Measurements from ENCODE around the gene MKRN1. TPM values are rescaled to one million over a fixed set of nuclear protein-coding genes. Genes with fewer than 3 reads are reported as not detected.

The MKRN1 gene
- total RNA-seq, 1 donor from 2014 or later, result 95.7 TPM

DNA sequence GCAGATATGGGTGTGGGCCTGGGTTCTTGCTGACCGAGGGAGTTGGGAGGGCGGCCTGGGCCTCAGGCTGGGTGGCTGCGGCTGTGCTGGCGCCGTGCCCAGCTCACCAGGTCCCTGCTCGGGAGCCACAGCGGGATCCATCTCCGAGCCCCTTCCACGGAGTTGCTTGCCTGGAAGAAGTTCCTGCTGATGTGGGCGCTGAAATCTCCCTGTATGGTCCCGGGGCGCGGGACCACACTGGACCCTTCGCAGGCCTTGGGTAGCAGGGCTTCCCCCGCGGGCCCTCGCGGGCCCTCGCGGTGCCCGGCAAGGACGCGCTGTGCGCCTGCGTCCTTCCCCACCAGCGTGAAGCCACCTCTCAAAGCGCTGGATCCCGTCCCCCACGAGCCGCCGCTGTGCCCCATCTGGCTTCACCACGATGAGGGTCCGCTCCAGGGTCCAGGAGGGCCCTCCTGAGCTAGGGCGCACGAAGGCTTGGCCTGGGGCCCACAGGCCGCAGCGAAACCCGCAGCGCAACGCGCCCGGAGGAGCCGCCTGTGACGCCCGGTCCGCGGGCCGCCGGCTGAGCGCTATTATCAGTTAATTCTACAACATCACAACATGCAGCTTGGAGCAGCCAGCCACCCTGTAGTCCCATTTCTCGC lies 43.9 kb downstream of the MKRN1 start:
- H3K27me3 Mint-ChIP-seq (ENCODE audit: low read depth, unreplicated experiment), result no peaks in the 10 kb centered on the region
- no peaks in the 10 kb centered on the region for H3K9me3 ChIP-seq (ENCODE audit: insufficient read depth, low read depth, low read length)
- H3K9me3 Mint-ChIP-seq (ENCODE audit: unreplicated experiment), result peaks cover 2% of the 10 kb centered on the region
- no peak for DNase-seq (ENCODE audit: low read depth)
- no peak overlapping the region for H3K4me3 Mint-ChIP-seq (ENCODE audit: unreplicated experiment)
- no peak overlapping the region for H3K9ac ChIP-seq (ENCODE audit: low read length)
- no peaks in the 10 kb centered on the region for H3K36me3 Mint-ChIP-seq (ENCODE audit: low read depth, unreplicated experiment)
- no peak overlapping the region for H3K27ac ChIP-seq (ENCODE audit: low read depth, low read length)
- H3K4me1 ChIP-seq (ENCODE audit: insufficient read depth, low read length), result no peaks in the 10 kb centered on the region
- H3K27me3 ChIP-seq (ENCODE audit: insufficient read depth, low read length), result no peaks in the 10 kb centered on the region
- no peak overlapping the region for H2AFZ ChIP-seq (ENCODE audit: low read depth, low read length)
- no peak overlapping the region for H3K4me3 ChIP-seq (ENCODE audit: insufficient read depth, low read depth, low read length)
- H3K79me2 ChIP-seq (ENCODE audit: insufficient read depth, low read length), result no peaks in the 10 kb centered on the region
- no peaks in the 10 kb centered on the region for H4K20me1 ChIP-seq (ENCODE audit: insufficient read depth, low read length)
- TF ChIP-seq, protein P1, sequence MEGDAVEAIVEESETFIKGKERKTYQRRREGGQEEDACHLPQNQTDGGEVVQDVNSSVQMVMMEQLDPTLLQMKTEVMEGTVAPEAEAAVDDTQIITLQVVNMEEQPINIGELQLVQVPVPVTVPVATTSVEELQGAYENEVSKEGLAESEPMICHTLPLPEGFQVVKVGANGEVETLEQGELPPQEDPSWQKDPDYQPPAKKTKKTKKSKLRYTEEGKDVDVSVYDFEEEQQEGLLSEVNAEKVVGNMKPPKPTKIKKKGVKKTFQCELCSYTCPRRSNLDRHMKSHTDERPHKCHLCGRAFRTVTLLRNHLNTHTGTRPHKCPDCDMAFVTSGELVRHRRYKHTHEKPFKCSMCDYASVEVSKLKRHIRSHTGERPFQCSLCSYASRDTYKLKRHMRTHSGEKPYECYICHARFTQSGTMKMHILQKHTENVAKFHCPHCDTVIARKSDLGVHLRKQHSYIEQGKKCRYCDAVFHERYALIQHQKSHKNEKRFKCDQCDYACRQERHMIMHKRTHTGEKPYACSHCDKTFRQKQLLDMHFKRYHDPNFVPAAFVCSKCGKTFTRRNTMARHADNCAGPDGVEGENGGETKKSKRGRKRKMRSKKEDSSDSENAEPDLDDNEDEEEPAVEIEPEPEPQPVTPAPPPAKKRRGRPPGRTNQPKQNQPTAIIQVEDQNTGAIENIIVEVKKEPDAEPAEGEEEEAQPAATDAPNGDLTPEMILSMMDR (IDR thresholded peaks at IDR 0.05; ENCODE audit: insufficient read depth, low read depth, low read length), result no peak
- TF ChIP-seq EZH2 (IDR thresholded peaks at IDR 0.05; ENCODE audit: insufficient read depth, low read length), result no peak
- H3K36me3 ChIP-seq (ENCODE audit: insufficient read depth, low read length), result no peaks in the 10 kb centered on the region
- no peak for FAIRE-seq
- H3K4me2 ChIP-seq (ENCODE audit: low read length), result peak overlapping the region; percentile 19
- no peak overlapping the region for H3K27ac Mint-ChIP-seq (ENCODE audit: unreplicated experiment)
- no peaks in the 10 kb centered on the region for H3K4me1 Mint-ChIP-seq (ENCODE audit: low read depth, unreplicated experiment)

DNA sequence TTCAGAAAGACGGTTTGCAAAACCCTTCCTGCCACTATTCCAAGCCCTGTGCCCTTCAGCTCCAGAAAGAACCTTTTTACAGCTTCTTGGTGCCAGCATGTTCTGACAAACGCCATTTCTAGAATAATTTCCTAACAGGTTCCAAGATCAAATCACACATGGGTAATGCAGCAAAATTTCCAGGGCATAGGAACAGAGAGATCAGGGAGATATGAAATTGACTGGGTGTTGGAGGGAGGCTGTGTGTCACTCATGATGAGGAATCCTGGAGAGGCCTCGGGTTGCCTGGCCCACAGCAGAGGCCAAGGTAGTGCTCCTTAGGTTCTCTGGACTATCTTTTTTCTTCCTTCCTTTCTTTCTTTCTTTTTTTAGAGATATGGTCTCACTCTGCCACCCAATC lies 45.9 kb downstream of the MKRN1 start:
- H3K9me3 Mint-ChIP-seq (ENCODE audit: unreplicated experiment), result peaks cover 5% of the 10 kb centered on the region
- no peaks in the 10 kb centered on the region for H3K4me1 ChIP-seq (ENCODE audit: insufficient read depth, low read length)
- no peaks in the 10 kb centered on the region for H3K9me3 ChIP-seq (ENCODE audit: insufficient read depth, low read depth, low read length)
- no peak overlapping the region for H3K4me3 ChIP-seq (ENCODE audit: insufficient read depth, low read depth, low read length)
- no peak overlapping the region for H3K27ac ChIP-seq (ENCODE audit: low read depth, low read length)
- H3K27me3 ChIP-seq (ENCODE audit: insufficient read depth, low read length), result peaks cover 2% of the 10 kb centered on the region
- no peaks in the 10 kb centered on the region for H3K36me3 Mint-ChIP-seq (ENCODE audit: low read depth, unreplicated experiment)
- H2AFZ ChIP-seq (ENCODE audit: low read depth, low read length), result no peak overlapping the region
- H4K20me1 ChIP-seq (ENCODE audit: insufficient read depth, low read length), result no peaks in the 10 kb centered on the region
- no peak overlapping the region for H3K27ac Mint-ChIP-seq (ENCODE audit: unreplicated experiment)
- DNase-seq (ENCODE audit: low read depth), result no peak
- FAIRE-seq, result no peak
- no peaks in the 10 kb centered on the region for H3K36me3 ChIP-seq (ENCODE audit: insufficient read depth, low read length)
- no peak overlapping the region for H3K4me3 Mint-ChIP-seq (ENCODE audit: unreplicated experiment)
- no peak overlapping the region for H3K4me2 ChIP-seq (ENCODE audit: low read length)
- H3K4me1 Mint-ChIP-seq (ENCODE audit: low read depth, unreplicated experiment), result no peaks in the 10 kb centered on the region
- TF ChIP-seq, protein P1 (IDR thresholded peaks at IDR 0.05; ENCODE audit: insufficient read depth, low read depth, low read length), result no peak
- TF ChIP-seq EZH2 (IDR thresholded peaks at IDR 0.05; ENCODE audit: insufficient read depth, low read length), result no peak
- no peak overlapping the region for H3K9ac ChIP-seq (ENCODE audit: low read length)
- no peaks in the 10 kb centered on the region for H3K79me2 ChIP-seq (ENCODE audit: insufficient read depth, low read length)
- H3K27me3 Mint-ChIP-seq (ENCODE audit: low read depth, unreplicated experiment), result peaks cover 2% of the 10 kb centered on the region

DNA sequence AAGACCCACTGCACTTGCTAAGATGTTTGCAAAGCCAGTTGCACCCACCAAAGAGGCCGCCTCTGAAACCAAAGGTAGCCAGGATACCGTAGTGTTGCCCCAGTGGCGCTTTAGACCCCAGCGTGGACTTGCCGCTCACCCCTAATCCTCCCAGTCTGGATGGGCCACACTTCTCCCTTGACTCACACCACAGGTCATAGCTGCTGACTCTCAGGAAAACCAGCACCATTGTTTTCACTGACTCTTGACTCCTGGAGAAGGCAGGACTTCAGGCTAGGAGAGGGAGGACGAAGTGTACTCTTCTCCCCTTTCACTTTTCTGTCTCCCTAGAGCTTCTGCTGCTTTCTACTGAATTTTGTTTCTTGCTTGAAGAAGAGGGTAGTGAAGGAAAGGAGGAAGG lies 53.2 kb downstream of the MKRN1 start:
- peaks cover 5% of the 10 kb centered on the region for H3K9me3 Mint-ChIP-seq (ENCODE audit: unreplicated experiment)
- no peak for FAIRE-seq
- TF ChIP-seq, protein P1 (IDR thresholded peaks at IDR 0.05; ENCODE audit: insufficient read depth, low read depth, low read length), result no peak
- no peak for TF ChIP-seq EZH2 (IDR thresholded peaks at IDR 0.05; ENCODE audit: insufficient read depth, low read length)
- H3K27ac Mint-ChIP-seq (ENCODE audit: unreplicated experiment), result no peak overlapping the region
- no peaks in the 10 kb centered on the region for H3K36me3 Mint-ChIP-seq (ENCODE audit: low read depth, unreplicated experiment)
- H3K27me3 Mint-ChIP-seq (ENCODE audit: low read depth, unreplicated experiment), result peaks cover 5% of the 10 kb centered on the region
- no peaks in the 10 kb centered on the region for H3K9me3 ChIP-seq (ENCODE audit: insufficient read depth, low read depth, low read length)
- no peak overlapping the region for H3K9ac ChIP-seq (ENCODE audit: low read length)
- no peak overlapping the region for H2AFZ ChIP-seq (ENCODE audit: low read depth, low read length)
- no peak overlapping the region for H3K4me3 Mint-ChIP-seq (ENCODE audit: unreplicated experiment)
- no peaks in the 10 kb centered on the region for H4K20me1 ChIP-seq (ENCODE audit: insufficient read depth, low read length)
- H3K4me2 ChIP-seq (ENCODE audit: low read length), result no peak overlapping the region
- H3K4me1 Mint-ChIP-seq (ENCODE audit: low read depth, unreplicated experiment), result no peaks in the 10 kb centered on the region
- H3K27ac ChIP-seq (ENCODE audit: low read depth, low read length), result no peak overlapping the region
- H3K4me1 ChIP-seq (ENCODE audit: insufficient read depth, low read length), result no peaks in the 10 kb centered on the region
- no peak overlapping the region for H3K4me3 ChIP-seq (ENCODE audit: insufficient read depth, low read depth, low read length)
- H3K36me3 ChIP-seq (ENCODE audit: insufficient read depth, low read length), result no peaks in the 10 kb centered on the region
- DNase-seq (ENCODE audit: low read depth), result no peak
- no peaks in the 10 kb centered on the region for H3K79me2 ChIP-seq (ENCODE audit: insufficient read depth, low read length)
- H3K27me3 ChIP-seq (ENCODE audit: insufficient read depth, low read length), result peaks cover 10% of the 10 kb centered on the region

Data from astrocyte (in vitro differentiated cells and primary cell).